SHP77 (cell line): ENCODE results near the gene BBOX1.
"Not testable (repeated sequence)": the region's sequence is repeated elsewhere in the genome, so short reads cannot be mapped to it uniquely, and the experiment has no call there.

Experiments used
- DNase-seq, 2 experiments: peaks; one replicate each; lab custom pipeline; 2025; lab: John Stamatoyannopoulos, UW

BBOX1 gene

DNA sequence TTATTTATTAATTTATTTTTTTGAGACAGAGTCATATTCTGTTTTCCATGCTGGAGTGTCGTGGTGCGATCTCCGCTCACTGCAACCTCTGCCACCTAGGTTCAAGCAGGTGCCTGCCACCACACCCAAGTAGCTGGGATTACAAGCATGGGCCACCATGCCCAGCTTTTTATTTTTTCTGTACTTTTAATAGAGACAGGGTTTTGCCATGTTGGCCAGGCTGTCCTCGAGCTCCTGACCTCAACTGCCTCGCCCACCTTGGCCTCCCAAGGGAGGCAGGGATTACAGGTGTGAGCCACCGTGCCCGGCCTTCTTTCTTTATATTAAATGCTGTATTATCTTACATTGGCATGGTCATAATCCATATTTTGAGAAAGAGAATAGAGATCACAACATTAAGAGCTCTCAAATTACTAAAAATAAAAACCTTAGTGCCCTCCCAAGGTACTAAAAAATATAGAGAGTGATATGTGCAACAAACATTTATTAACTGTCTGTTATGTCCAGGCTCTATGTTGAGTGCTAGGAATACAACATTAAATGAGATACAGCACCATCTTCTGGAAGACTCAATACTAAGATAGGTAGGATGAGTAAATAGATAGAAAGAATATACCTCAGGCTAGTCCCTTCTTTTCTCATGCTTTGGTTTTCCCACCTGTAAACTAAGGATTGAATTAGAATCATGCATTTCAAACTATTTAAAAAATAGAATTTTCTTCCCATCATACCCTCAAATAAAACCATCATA lies 84.1 kb downstream of the BBOX1 start:
- no peak for DNase-seq

DNA sequence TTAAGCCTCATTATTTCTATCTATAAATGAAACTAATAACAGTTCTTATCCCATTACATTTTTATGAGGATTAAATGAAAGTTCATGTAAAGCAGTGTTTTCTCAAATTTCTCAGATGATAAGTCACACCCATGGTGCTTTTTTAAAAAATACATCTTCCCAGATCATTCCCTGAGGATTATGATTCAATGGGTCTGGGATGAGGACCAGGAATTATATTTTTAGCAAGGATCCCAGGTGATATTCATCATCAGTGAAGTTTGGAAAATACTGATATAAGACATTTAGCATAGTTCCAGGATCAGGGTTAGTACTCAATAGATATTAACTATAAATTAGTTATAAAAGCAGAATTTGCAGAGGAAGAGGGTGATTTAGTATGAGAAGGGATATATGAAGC lies 89.1 kb downstream of the BBOX1 start:
- no peak for DNase-seq

DNA sequence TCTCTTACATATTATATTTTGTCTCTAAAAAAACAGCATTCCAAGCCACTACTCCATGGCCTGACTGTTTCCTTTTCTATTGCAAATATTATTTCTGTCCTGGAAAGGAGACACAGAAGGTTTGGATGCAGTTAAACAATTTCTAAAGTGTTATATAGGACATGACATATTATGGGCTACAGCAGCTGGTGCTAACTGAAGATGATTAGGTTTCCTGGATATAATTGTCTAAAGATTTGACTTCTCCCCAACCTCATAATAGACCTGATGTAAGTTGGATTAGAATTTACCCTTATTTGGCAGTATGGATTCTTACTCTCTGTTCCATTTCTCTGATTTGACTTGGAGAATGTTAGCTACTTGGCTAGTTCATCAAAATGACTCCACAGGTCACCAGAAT lies 90.2 kb downstream of the BBOX1 start:
- no peak for DNase-seq

DNA sequence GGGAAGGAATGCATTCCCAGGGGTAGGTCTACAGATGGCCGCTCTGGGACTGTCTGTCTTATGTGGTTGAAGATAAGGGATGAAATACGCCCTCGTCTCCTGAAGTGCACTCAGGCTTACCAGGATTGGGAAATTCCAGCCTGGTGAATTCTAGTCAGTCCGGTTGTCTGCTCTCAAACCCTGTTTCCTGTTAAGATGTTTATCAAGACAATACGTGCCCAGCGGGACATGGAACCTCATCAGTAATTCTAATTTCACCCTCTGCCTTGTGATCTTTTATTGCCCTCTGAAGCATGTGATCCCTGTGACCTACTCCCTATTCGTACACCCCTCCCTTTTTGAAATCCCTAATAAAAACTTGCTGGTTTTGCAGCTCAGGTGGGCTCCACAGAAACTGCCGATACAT lies 95.3 kb downstream of the BBOX1 start:
- not testable (repeated sequence) for DNase-seq

DNA sequence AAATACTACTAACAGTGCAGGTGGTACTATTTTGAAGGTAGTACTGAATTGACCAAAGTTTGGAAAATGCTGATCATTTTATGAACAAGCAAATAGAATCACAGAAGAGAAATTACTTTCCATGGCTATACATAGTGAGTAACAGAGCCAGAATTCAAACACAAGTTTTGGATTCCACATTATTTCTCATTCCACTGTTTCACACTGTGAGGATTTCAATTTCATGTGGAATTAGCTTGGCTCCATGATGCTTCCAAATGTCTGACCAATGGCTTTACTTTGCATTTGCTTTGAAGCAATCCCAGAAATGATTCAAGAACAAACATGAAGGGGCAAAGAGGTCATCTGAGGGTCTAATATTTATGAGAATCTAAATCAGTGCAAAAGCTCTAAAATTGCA lies 98.1 kb downstream of the BBOX1 start:
- no peak for DNase-seq

DNA sequence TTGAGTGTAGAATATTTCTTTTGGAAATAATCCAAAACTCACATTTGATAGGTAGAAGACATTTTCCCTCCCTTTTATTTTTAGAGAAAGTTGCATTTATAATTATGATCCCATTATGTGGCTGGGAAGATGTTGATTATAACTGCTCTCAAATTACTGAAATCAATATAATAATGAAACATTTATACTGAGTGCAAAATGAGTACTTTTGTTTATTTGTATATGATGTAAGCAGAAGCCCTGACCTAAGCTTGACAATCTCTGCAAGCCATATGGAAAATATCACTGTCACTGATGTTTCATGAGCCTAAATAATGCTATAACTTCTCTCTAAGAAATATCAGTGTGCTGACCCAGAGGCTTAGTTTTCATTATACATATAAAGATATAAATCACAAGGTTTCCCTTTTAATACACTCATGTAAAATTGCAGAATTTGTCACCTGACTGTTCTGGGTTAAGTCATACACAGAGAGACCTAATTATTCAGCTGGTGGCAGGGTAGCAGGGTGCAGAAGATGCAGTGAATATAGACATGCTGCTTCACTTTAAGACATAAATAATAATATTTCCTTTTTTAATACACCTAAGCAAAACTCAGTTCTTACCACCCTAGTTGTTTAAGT lies 99.2 kb downstream of the BBOX1 start:
- no peak for DNase-seq

DNA sequence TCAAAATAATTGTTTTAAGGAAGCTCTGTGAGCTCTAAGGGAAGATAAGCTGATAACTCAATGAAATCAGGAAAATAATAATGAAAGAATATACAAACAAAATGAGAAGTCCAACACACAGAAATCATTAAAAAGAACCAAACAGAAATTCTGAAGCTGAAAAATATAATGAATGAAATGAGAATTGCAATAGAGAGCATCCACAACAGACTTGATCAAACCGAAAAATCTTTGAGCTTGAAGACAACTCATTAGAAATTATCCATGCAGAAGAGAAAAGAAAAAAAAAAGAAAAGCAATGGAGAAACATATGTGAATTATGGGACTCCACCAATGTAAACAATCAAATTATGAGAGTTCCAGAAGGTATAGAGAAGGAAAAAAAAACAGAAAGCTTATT lies 101.0 kb downstream of the BBOX1 start:
- DNase-seq, result no peak

DNA sequence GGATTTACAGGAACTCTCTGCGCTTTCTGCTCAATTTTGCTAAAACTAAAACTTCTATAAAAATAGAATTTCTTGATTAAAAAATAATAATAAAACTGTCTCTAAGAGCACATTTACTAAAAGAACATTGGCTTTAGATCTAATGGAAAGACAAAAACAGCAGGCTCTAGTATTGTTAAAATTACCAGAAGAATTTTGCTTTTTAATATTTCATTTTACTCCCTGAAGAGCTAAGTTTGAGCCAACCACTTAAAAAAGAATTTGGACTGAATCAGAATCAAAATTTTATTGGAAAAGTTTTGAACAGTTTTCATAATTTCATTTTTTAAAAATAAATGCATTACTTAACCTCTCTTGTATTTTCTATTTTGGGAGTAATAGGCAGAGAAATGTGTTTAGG lies 107.3 kb downstream of the BBOX1 start:
- no peak for DNase-seq

DNA sequence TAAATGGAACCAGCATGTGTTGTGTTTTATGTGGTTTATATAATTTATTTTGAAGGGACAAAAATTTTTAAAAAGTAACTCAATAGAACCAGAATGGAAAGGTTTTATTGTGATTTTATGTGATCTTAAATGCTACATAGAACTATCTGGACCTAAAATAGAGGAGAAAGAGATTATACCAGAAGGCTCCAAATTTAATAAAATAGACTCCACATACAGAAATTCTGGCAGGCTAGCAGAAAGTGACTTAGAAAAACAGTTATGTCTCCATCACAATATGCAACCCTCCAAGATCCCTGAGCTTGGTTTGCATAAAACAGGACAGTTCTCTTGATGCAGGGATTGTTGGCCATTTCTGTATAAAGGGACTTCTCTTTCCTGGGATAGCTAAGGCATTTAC lies 107.9 kb downstream of the BBOX1 start:
- DNase-seq, result no peak

DNA sequence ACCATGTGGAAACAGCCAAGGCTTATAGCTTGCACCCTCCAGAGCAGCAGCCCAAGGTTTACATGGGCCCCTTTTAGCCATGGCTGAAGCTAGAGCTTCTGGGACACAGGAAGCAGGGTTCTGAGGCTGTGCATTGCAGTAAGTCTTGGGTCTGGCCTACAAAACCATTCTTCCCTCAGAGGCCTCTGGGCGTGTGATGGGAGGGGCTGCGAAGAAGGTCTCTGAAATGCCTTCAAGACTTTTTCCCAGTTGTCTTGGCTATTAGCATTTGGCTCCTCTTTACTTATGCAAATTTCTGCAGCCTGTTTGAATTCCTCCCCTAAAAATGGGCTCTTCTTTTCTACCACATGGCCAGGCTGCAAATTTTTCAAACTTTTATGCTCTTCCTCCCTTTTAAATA lies 109.5 kb downstream of the BBOX1 start:
- no peak for DNase-seq

DNA sequence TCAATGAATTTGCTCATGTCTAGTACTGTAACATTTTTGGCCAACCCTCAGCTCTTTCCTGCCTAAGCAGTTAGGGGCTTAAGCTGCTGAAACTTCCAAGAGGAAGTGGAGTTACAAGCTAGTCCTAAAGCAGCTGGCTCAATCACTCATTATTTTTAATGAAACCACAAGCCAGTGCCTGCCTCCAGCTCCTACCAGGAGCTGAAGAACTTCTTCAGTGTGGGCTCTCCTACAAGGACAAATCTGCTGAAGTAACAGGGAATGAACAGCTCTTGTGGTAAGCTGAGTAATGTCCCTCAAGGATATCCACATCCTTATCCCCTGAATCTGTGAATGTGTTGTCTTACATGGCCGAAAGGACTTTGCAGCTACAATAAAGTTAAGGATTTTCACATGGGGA lies 112.5 kb downstream of the BBOX1 start:
- DNase-seq, result no peak

DNA sequence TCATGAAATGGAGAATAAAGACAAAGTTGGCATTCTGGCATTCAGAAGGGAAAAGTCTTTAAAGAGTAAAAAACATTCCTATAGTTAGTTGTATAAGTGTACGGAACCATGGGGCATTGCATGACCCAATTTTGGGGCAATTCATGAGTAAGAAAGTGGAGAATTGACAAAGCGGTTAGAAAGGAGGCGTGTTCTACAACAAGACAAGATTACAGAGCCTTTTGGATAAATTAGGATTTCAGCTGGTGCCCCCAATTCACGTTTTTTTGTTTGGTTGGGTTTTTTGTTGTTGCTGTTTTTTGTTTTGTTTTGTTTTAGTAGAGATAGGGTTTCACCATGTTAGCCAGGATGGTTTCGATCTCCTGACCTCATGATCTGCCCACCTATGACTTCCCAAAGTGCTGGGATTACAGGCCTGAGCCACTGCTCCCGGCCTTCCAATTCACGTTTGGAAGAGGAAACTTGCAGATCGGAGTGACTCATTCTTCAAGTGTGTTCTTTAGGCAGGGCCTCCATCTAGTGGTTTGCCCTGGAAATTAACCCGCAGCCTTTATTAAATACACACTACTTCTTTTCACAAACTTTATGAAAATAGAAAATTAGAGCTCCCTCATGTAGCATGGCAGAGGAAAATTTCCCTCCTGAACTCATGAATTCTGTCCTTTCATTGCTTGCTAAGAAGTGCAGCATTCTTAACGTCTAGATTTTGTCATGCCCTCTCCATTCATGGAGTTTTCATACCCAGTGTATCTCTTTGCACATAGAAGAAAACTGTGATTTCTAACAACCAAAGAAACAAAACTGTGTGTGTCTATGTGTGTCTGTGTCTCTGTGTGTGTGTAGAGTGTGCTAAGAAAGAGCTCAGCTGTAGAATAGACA lies 118.1 kb downstream of the BBOX1 start:
- peak; percentile 5 to 20 for DNase-seq

DNA sequence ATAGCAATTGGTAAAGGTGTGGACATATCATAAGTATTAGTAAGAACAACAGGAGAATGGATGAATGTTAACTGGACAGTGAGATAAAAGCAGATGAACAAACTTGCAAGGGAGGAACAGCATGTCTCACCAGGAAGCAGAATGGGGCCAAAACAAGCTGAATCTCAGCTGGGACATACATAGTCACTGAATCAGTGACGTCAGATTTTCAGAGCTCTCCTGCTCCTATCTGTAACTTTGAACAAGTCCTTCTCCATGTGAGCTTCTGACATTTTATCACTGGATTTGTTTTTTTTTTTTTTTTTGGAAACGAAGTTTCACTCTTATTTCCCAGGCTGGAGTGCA lies 118.7 kb downstream of the BBOX1 start:
- DNase-seq, result no peak

DNA sequence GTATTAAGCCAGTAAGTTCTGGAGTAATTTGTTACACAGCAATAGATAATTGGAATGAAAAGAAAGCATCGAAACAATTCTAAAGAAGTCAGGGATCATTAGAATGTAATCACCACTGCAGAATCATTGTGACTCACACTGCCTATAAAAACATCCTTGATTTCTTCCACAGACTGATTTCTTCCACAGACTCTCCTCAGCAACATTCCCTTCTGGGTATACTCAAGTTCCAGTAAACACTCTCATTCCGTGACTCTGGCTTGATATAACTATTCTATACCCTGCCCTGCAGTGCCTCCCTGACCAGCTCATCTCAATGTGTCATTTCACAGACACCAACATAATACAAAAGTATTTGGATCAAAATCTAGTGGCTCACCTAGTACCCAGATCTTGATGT lies 120.5 kb downstream of the BBOX1 start:
- no peak for DNase-seq

DNA sequence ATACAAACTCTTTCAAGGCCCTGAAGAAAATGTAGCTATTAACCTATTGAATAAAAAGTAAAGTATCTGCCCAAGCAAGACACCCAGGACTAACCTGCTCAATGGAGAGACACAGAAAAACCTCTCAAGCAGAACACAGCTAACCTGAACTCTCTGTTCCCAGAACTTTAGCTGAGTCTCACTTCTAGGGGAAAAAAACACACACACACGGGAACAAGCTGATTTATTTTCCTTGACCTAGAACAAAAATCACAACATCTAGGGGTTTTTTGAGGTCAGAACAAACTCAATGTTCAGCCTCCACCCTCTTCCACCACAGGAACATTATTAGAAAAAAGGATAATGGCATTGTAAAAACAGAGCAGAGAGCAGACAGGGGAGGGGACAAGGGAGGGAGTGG lies 121.6 kb downstream of the BBOX1 start:
- no peak for DNase-seq

DNA sequence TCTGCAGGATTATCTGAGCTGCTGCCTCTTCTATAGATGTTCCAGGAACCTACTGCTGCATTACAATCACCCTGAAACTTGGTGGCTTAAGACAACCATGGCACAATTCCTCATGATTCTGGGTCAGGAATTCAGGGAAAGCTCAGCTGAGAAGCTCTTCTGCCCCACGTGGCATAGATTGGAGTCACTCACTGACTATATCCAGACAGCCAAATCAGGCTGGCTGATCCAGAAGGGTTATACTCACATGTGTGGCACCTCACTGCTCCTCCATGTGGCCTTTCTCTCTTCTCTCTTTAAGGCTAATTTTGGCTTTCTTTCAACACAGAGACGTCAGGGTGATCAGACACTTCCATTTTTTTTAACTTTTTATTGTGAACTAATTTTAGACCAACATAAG lies 125.5 kb downstream of the BBOX1 start:
- no peak for DNase-seq

DNA sequence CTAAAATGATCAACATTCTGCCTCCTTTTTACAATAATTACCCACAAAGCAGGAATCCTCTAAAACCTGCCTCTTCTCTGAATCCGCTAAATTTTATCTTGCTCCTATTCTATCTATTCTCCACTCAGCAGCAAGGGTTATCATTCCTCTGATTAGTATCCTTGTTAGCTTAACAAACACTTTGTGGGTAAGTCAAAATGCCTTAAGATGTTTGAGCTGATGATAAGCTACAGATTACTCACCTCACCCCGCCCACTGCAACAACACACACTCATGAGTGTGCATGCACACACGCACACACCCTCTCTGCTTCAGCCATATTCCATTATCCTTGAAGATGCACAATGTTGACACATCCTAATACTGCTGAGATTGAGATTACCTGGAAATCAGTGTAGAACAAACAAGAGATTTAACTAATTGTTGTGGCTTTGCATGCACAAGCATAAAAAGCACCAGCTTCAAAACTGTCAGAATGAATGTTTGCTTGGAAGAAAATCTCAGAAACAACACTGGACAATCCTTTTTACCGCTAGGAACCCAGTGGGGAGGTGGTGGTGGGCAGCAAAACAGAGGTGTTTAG lies 130.9 kb downstream of the BBOX1 start:
- no peak for DNase-seq

DNA sequence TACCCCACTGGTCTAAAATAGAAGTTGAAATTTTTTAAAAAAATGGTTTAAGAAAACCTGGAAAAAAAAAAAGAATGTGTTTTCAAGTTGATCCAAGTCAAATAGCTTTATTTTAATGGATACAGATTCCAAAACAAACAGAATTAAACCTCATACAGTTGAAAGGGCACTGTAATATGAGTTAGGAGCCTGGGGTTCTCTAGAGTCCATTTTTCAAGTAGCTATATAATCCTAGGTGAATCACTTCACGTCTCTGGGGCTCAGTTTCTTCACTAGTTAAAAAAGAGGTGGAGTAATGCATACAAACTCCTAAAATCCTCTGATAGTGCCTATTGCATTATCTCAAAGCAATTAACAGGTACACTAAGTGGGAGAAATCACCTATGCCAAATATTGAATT lies 132.9 kb downstream of the BBOX1 start:
- no peak for DNase-seq

DNA sequence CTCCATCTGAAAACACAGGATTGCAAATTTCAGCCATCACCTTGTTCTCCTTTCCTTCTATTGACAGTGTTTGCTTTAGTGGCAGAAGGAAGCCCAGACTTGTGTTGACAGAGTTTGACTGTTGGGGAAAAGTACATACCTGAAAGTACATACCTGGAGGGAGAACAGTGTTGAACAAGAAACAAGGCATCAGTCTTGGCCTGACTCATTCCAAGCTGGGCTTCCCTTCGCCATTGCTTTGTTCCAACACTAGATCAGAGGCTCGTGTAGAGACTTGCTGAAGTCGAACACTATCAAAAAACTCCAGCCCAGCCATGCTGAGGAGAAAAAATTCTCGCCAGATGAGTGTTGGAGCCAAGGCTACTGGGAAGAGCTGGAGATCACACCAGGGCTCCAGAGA lies 133.4 kb downstream of the BBOX1 start:
- DNase-seq, result no peak

DNA sequence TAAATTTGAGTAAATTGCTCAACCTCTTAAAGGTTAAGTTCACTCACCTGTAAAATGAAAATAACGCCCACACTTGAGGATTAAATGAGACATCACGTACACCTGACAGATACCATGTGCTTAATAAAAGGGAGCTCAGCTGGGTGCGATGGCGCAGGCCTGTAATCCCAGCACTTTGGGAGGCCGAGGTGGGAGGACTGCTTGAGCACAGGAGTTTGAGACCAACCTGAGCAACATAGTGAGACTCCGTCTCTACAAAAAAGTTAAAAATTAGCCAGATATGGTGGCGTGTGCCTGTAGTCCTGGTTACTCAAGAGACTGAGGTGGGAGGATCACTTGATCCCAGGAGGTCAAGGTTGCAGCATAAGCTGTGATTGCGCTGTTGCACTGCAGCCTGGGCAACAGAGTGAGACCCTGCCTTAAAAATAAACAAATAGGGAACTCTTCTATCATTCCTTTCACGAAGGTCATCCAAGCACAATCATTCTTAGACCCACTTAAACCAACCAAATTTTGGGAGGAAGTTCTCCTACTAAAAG lies 134.1 kb downstream of the BBOX1 start:
- no peak for DNase-seq

DNA sequence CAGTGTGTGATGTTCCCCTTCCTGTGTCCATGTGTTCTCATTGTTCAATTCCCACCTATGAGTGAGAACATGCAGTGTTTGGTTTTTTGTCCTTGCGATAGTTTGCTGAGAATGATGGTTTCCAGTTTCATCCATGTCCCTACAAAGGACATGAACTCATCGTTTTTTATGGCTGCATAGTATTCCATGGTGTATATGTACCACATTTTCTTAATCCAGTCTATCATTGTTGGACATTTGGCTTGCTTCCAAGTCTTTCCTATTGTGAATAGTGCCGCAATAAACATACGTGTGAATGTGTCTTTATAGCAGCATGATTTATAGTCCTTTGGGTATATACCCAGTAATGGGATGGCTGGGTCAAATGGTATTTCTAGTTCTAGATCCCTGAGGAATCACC lies 134.9 kb downstream of the BBOX1 start:
- DNase-seq, result not testable (repeated sequence)
